ENCODE results near the gene BPGM. TPM values are rescaled to one million over a fixed set of nuclear protein-coding genes. Genes with fewer than 3 reads are reported as not detected.

Gene BPGM
- total RNA-seq, 1 experiment from 2014 or later, result 32.5 TPM

GRCh38 chr7:134694299-134694698, 47.6 kb downstream of the BPGM start:
- Mint-ChIP-seq H3K4me3 (ENCODE audit: low read depth, unreplicated experiment) (no peak overlapping the region), H3K36me3 (ENCODE audit: insufficient read depth, unreplicated experiment) (no peaks in the 10 kb centered on the region), H3K27me3 (ENCODE audit: unreplicated experiment) (peaks cover 27% of the 10 kb centered on the region), H3K9me3 (ENCODE audit: low read depth, unreplicated experiment) (no peaks in the 10 kb centered on the region), H3K27ac (ENCODE audit: unreplicated experiment) (no peak overlapping the region), H3K4me1 (ENCODE audit: low read depth, unreplicated experiment) (no peaks in the 10 kb centered on the region)
- DNase-seq, result no peak
- CTCF ChIA-PET, result no interaction called here
- TF ChIP-seq CTCF (IDR thresholded peaks at IDR 0.05; ENCODE audit: unreplicated experiment), result peak; percentile 38
- BruUV-seq (replicated peaks), result no TSS peak
- intact Hi-C loops (cut with micrococcal nuclease; ENCODE audit: unreplicated experiment), result no loop called here

- no peak overlapping the region for H3K4me3 Mint-ChIP-seq (ENCODE audit: low read depth, unreplicated experiment)
- intact Hi-C loops (cut with micrococcal nuclease; ENCODE audit: unreplicated experiment), result no loop called here
- no peak for TF ChIP-seq CTCF (IDR thresholded peaks at IDR 0.05; ENCODE audit: unreplicated experiment)
- no TSS peak for BruUV-seq (replicated peaks)
- CTCF ChIA-PET, result no interaction called here
- no peaks in the 10 kb centered on the region for H3K36me3 Mint-ChIP-seq (ENCODE audit: insufficient read depth, unreplicated experiment)
- no peaks in the 10 kb centered on the region for H3K9me3 Mint-ChIP-seq (ENCODE audit: low read depth, unreplicated experiment)
- H3K4me1 Mint-ChIP-seq (ENCODE audit: low read depth, unreplicated experiment), result no peaks in the 10 kb centered on the region
- no peak for DNase-seq
- H3K27ac Mint-ChIP-seq (ENCODE audit: unreplicated experiment), result no peak overlapping the region
- peaks cover 27% of the 10 kb centered on the region for H3K27me3 Mint-ChIP-seq (ENCODE audit: unreplicated experiment)
Observed at GRCh38 chr7:134694767-134695166, 48.1 kb downstream of the BPGM start.

GRCh38 chr7:134695321-134695860, 48.7 kb downstream of the BPGM start:
- Mint-ChIP-seq H3K4me1 (ENCODE audit: low read depth, unreplicated experiment) (no peaks in the 10 kb centered on the region), H3K36me3 (ENCODE audit: insufficient read depth, unreplicated experiment) (no peaks in the 10 kb centered on the region), H3K4me3 (ENCODE audit: low read depth, unreplicated experiment) (no peak overlapping the region), H3K9me3 (ENCODE audit: low read depth, unreplicated experiment) (no peaks in the 10 kb centered on the region), H3K27me3 (ENCODE audit: unreplicated experiment) (peaks cover 27% of the 10 kb centered on the region), H3K27ac (ENCODE audit: unreplicated experiment) (no peak overlapping the region)
- no TSS peak for BruUV-seq (replicated peaks)
- TF ChIP-seq CTCF (IDR thresholded peaks at IDR 0.05; ENCODE audit: unreplicated experiment), result no peak
- intact Hi-C loops (cut with micrococcal nuclease; ENCODE audit: unreplicated experiment), result no loop called here
- DNase-seq, result no peak
- CTCF ChIA-PET, result interaction anchor here (0.8 kb wide), 1 partner anchor 14 kb away, joined by 3 read pairs; no protein-coding TSS in a partner anchor

- Mint-ChIP-seq H3K4me1 (ENCODE audit: low read depth, unreplicated experiment) (no peaks in the 10 kb centered on the region), H3K9me3 (ENCODE audit: low read depth, unreplicated experiment) (no peaks in the 10 kb centered on the region), H3K27me3 (ENCODE audit: unreplicated experiment) (peaks cover 26% of the 10 kb centered on the region), H3K4me3 (ENCODE audit: low read depth, unreplicated experiment) (no peak overlapping the region), H3K36me3 (ENCODE audit: insufficient read depth, unreplicated experiment) (no peaks in the 10 kb centered on the region), H3K27ac (ENCODE audit: unreplicated experiment) (no peak overlapping the region)
- no peak for TF ChIP-seq CTCF (IDR thresholded peaks at IDR 0.05; ENCODE audit: unreplicated experiment)
- CTCF ChIA-PET, result interaction anchor here (0.6 to 0.8 kb wide), 2 partner anchors 12 to 14 kb away, joined by 3 to 4 read pairs; no protein-coding TSS in a partner anchor
- BruUV-seq (replicated peaks), result no TSS peak
- intact Hi-C loops (cut with micrococcal nuclease; ENCODE audit: unreplicated experiment), result no loop called here
- no peak for DNase-seq
Observed at GRCh38 chr7:134696261-134696660, 49.6 kb downstream of the BPGM start.

Measured in Calu3 (cell line).